Endodermal cell (in vitro differentiated cells): ENCODE measurements around the gene CAMTA1. TPM values are rescaled to one million over a fixed set of nuclear protein-coding genes. Genes with fewer than 3 reads are reported as not detected.

Source experiments
- DNase-seq: peaks from one replicate; pipeline ENCODE4 v3.0.0-alpha.2; 2017
- H3K27ac ChIP-seq: 2 replicates; pipeline ENCODE4 v1.5.1; 2013; ENCODE audit warnings: mild to moderate bottlenecking, low read depth, low read length, moderate library complexity
- H3K27me3 ChIP-seq: 2 replicates; pipeline ENCODE4 v1.6.1; 2013; ENCODE audit warnings: mild to moderate bottlenecking, low read length, moderate library complexity; ENCODE audit not compliant: insufficient read depth, control insufficient read depth, poor library complexity, severe bottlenecking
- H3K36me3 ChIP-seq: 2 replicates; pipeline ENCODE4 v1.7.0; 2013; ENCODE audit warnings: mild to moderate bottlenecking, low read length, moderate library complexity; ENCODE audit not compliant: control insufficient read depth, insufficient read depth
- H3K4me1 ChIP-seq: one replicate; pipeline ENCODE4 v1.7.0; 2013; ENCODE audit warnings: low read length; ENCODE audit not compliant: control insufficient read depth, insufficient read depth
- H3K4me3 ChIP-seq: 2 replicates; pipeline ENCODE4 v1.5.1; 2013; ENCODE audit warnings: mild to moderate bottlenecking, low read length, moderate library complexity
- H3K9ac ChIP-seq: 2 replicates; pipeline ENCODE4 v1.6.1; 2013; ENCODE audit warnings: mild to moderate bottlenecking, low read length, moderate library complexity; ENCODE audit not compliant: poor library complexity, severe bottlenecking; ENCODE audit errors: extremely low read depth
- H3K9me3 ChIP-seq: 2 replicates; pipeline ENCODE4 v1.6.1; 2013; ENCODE audit warnings: mild to moderate bottlenecking, low read length, moderate library complexity; ENCODE audit not compliant: control insufficient read depth
- H3K27ac Mint-ChIP-seq: 2 replicates; pipeline ENCODE4 v1.8.0; 2020; ENCODE audit warnings: mixed read lengths
- H3K27me3 Mint-ChIP-seq: 2 replicates; pipeline ENCODE4 v1.8.0; 2021; ENCODE audit warnings: mild to moderate bottlenecking, mixed read lengths; ENCODE audit not compliant: insufficient read depth
- H3K36me3 Mint-ChIP-seq: 2 replicates; pipeline ENCODE4 v1.8.0; 2020; ENCODE audit warnings: low read depth, mixed read lengths
- H3K4me1 Mint-ChIP-seq: 2 replicates; pipeline ENCODE4 v1.8.0; 2020; ENCODE audit warnings: mixed read lengths
- H3K4me3 Mint-ChIP-seq: 2 replicates; pipeline ENCODE4 v1.8.0; 2020; ENCODE audit warnings: mild to moderate bottlenecking, moderate library complexity, mixed read lengths
- H3K9me3 Mint-ChIP-seq: 2 replicates; pipeline ENCODE4 v1.8.0; 2020; ENCODE audit warnings: mild to moderate bottlenecking, mixed read lengths
- WGBS, 2 experiments: methylation state at CpG; one replicate each; pipeline versions ENCODE4 v1.1.5 to v1.1.7; 2013; ENCODE audit warnings: missing lambda C conversion rate in 2 of 2, mixed read lengths in 1 of 2; ENCODE audit not compliant: insufficient coverage in 1 of 2, insufficient read length in 1 of 2; 5-methylcytosine and 5-hydroxymethylcytosine counted together
- total RNA-seq, 2 donors: library from RNA; stranded (reverse); fragmentation: NEBNext Ultra II Directional in 1 of 2; extraction: Animal tissue kit (Norgen Biotek cat#: 25700) in 1 of 2; gene quantifications; 2 replicates in 1 of 2; 3 replicates in 1 of 2; pipeline ENCODE4 v1.2.1, GENCODE V29; 2021
- TF ChIP-seq, protein P1 (sequence below): fragments of 200-600 bp; sonication (generic); conservative IDR thresholded peaks from 2 replicates; pipeline ENCODE4 v1.5.0; 2021; ENCODE audit warnings: antibody characterized with exemption, mild to moderate bottlenecking

CAMTA1 gene
- total RNA-seq, 2 donors from 2014 or later = 123 to 137 TPM

DNA sequence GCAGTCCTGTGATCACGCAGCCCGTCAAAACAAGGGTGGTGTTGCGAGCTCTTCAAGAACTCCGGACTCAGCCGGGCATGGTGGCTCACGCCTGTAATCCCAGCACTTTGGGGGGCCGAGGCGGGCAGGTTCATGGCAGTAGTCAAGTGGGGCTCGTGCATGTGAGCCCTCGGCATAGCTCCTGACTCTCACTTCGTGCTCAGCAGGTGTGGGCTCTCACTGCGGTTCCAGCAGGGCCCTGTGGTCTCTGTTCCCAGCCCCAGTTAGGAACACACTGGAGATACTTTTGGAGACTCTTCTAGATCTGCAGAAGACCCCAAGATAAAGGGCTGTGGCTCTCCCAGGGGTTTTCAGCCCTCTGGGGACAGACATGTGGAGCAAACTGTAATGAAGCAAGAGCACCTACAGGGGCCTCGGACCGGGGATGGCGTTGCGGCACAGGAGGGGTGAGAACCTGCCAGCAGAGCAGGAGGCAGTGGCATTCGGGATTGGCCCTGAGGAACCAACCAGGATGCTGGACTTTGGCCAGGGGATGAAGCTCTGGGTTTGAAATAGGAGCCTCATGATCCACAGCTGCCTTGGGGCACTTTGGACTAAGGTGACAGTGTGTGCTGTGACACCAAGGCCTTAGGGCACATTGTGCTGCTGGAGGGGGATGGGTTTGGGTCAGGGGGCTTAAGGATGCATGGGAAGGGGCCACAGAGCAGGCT lies 443.2 kb downstream of the CAMTA1 start:
- Histone ChIP-seq H3K9ac (no peak overlapping the region), H3K9me3 (no peaks in the 10 kb centered on the region), H3K4me3 (no peak overlapping the region), H3K27ac (no peak overlapping the region), H3K27me3 (no peaks in the 10 kb centered on the region), H3K4me1 (no peaks in the 10 kb centered on the region), H3K36me3 (no peaks in the 10 kb centered on the region)
- Mint-ChIP-seq H3K4me3 (no peak overlapping the region), H3K27me3 (no peaks in the 10 kb centered on the region), H3K4me1 (peaks cover 7% of the 10 kb centered on the region), H3K9me3 (no peaks in the 10 kb centered on the region), H3K36me3 (no peaks in the 10 kb centered on the region), H3K27ac (no peak overlapping the region)
- DNase-seq = peak; percentile 54
- TF ChIP-seq, protein P1, sequence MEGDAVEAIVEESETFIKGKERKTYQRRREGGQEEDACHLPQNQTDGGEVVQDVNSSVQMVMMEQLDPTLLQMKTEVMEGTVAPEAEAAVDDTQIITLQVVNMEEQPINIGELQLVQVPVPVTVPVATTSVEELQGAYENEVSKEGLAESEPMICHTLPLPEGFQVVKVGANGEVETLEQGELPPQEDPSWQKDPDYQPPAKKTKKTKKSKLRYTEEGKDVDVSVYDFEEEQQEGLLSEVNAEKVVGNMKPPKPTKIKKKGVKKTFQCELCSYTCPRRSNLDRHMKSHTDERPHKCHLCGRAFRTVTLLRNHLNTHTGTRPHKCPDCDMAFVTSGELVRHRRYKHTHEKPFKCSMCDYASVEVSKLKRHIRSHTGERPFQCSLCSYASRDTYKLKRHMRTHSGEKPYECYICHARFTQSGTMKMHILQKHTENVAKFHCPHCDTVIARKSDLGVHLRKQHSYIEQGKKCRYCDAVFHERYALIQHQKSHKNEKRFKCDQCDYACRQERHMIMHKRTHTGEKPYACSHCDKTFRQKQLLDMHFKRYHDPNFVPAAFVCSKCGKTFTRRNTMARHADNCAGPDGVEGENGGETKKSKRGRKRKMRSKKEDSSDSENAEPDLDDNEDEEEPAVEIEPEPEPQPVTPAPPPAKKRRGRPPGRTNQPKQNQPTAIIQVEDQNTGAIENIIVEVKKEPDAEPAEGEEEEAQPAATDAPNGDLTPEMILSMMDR = no peak
- WGBS, 2 experiments = 82 to 88% methylated on average over 14 to 17 of the region's 17 CpGs

DNA sequence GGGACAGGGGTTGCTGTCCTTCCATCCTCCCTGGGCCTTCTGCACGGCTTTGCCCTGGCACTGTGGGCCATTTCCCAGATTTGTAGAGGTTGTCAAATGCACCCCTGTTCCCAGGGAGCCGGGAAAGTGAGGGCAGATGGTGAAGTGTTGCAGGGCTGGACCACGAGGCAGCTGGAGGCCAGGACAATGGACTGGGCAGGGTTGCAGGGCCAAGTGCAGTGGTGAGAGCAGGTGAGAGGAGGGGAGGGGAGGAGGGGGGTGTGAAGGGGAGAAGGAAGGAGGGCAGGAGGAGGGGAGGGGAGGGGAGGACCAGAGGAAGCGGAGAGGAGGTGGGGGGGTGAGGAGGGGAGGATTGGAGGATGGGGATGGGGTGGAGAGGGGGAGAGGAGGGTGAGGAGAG lies 443.9 kb downstream of the CAMTA1 start:
- no peaks in the 10 kb centered on the region for H3K9me3 ChIP-seq
- WGBS, 2 experiments = 85% methylated on average over 4 of the region's 4 CpGs; no CpG with 5 or more reads in 1 of the 2 experiments
- H3K4me1 Mint-ChIP-seq = peaks cover 7% of the 10 kb centered on the region
- H3K36me3 ChIP-seq = no peaks in the 10 kb centered on the region
- H3K4me3 Mint-ChIP-seq = no peak overlapping the region
- H3K36me3 Mint-ChIP-seq = no peaks in the 10 kb centered on the region
- DNase-seq = peak; percentile 40
- no peak overlapping the region for H3K4me3 ChIP-seq
- H3K27me3 ChIP-seq = no peaks in the 10 kb centered on the region
- H3K27ac ChIP-seq = no peak overlapping the region
- H3K27ac Mint-ChIP-seq = no peak overlapping the region
- H3K9me3 Mint-ChIP-seq = no peaks in the 10 kb centered on the region
- no peaks in the 10 kb centered on the region for H3K4me1 ChIP-seq
- H3K9ac ChIP-seq = no peak overlapping the region
- TF ChIP-seq, protein P1 = no peak
- H3K27me3 Mint-ChIP-seq = no peaks in the 10 kb centered on the region

DNA sequence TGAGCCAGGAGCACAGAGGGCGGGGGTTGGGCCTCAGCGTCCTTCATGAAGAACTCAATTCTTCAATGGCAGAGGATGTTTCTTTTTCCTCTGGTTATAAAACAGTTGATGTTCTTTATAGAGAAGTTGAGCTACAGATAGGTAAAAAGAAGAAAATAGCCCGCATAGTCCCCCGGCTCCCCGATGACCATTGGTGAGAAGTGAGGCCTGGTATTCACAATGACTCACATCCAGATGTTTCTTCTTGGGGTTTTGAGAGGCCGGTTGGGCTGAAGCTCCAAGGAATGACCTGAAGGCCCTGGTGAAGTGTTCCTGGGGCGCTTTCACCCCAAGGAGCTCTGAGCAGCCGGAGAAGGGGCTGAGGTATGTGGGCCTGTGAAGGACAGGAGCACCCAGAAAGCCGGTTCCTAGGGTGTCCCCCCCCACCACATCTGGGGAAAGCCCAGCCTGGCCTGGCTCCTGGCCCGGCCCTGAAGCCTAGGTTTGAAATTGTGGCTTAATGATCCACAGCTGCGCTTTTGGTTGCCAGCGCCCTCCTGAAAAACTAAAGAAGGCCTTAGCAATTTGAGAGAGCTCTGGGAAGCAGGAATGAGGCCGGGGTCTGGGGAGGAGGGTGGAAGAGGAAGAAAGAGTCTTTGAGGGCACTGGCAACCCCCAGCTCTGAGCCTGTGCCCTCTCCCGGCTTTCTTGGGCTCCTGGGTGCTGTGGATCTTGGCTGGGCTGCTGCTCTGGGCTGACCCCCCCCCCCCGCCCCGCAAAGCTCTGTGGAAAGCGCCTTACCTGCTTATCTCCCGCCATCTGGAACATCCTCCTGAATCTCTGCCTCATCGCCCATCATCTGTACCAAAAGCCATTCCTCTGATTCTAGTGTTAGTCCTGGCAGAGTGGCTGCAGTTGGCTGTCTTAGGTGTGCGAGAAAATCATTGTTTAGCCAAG lies 444.7 kb downstream of the CAMTA1 start:
- no peaks in the 10 kb centered on the region for H3K36me3 ChIP-seq
- WGBS, 2 experiments = 83 to 87% methylated on average over 16 to 20 of the region's 20 CpGs
- no peaks in the 10 kb centered on the region for H3K36me3 Mint-ChIP-seq
- TF ChIP-seq, protein P1 = no peak
- no peaks in the 10 kb centered on the region for H3K9me3 Mint-ChIP-seq
- no peak overlapping the region for H3K27ac Mint-ChIP-seq
- no peak overlapping the region for H3K4me3 Mint-ChIP-seq
- H3K27me3 ChIP-seq = no peaks in the 10 kb centered on the region
- H3K27ac ChIP-seq = no peak overlapping the region
- no peaks in the 10 kb centered on the region for H3K4me1 ChIP-seq
- no peaks in the 10 kb centered on the region for H3K9me3 ChIP-seq
- peaks cover 7% of the 10 kb centered on the region for H3K4me1 Mint-ChIP-seq
- peak; percentile 33 for DNase-seq
- H3K4me3 ChIP-seq = no peak overlapping the region
- no peak overlapping the region for H3K9ac ChIP-seq
- no peaks in the 10 kb centered on the region for H3K27me3 Mint-ChIP-seq
